HG02870 (cell line): ENCODE results near the gene RCCD1.

ENCODE experiments used
- ATAC-seq: cut with Tn5 transposase; IDR thresholded peaks from one replicate; pipeline ENCODE4 v1.9.1; 2021; ENCODE audit warnings: mild to moderate bottlenecking, moderate library complexity; ENCODE audit not compliant: unreplicated experiment

The RCCD1 gene

DNA sequence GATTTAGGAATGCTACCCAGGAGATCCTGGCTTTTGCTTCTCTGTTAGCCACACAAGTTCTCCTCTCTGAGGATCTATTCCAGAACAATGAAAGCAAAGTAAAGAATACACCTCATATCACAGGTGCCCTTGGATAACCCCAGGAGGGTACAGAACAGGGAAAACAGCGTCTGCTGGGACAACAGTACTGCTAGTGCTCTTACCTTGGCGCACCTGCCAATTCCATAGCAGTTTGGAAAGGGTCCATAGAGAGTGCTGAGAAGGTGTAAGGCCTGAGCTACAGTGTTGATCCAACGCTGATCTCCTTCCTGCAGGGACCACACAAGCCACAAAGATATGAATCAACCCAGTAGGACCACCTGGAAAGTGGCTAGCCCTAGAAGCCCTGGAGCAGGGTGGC, 52.6 kb downstream of the RCCD1 start:
- ATAC-seq: no peak
